GM19463 (cell line): ENCODE measurements around the gene ATXN7L1.
A peak's percentile ranks its signal among the peaks of the same experiment; 100 is the strongest.
"Not testable (repeated sequence)": the region's sequence is repeated elsewhere in the genome, so short reads cannot be mapped to it uniquely, and the experiment has no call there.

Experiments
- ATAC-seq: cut with Tn5 transposase; IDR thresholded peaks from one replicate; pipeline ENCODE4 v1.9.1; 2021; ENCODE audit warnings: mild to moderate bottlenecking, moderate library complexity; ENCODE audit not compliant: unreplicated experiment

The ATXN7L1 gene

DNA sequence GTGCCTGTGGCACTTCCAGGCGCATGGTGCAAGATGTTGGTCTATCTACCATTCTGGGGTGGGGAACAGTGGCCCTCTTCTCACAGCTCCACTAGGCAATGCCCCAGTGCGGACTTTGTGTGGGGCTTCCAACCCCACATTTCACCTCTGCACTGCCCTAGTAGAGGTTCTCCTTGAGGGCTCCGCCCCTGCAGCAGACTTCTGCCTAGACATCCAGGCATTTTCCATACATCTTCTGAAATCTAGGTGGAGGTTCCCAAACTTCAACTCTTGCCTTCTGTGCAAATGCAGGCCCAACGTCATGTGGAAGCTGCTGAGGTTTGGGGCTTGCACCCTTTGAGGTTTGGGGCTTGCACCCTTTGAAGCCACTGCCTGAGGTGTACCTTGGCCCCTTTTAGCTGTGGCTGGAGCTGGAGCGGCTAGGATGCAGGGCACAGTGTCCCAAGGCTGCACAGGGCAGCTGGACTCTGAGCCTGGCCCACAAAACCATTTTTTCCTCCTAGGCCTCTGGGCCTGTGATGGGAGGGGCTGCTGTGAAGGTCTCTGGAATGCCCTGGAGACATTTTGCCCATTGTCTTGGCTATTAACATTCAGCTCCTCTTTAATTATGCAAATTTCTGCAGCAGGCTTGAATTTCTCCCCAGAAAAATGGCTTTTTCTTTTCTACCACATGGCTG, 164.5 kb downstream of the ATXN7L1 start:
- no peak for ATAC-seq

DNA sequence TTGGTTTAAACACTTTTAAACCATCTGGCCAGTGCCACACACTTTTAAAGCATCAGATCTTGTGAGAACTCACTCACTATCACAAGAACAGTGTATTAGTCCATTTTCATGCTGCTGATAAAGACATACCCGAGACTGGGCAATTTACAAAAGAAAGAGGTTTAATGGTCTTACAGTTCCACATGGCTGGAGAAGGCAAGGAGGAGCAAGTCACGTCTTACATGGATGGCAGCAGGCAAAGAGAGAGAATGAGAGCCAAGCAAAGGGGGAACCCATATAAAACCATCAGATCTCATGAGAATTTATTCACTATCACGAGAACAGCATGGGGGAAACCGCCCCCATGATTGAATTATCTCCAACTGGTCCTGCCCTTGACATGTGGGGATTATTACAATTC, 165.7 kb downstream of the ATXN7L1 start:
- not testable (repeated sequence) for ATAC-seq

DNA sequence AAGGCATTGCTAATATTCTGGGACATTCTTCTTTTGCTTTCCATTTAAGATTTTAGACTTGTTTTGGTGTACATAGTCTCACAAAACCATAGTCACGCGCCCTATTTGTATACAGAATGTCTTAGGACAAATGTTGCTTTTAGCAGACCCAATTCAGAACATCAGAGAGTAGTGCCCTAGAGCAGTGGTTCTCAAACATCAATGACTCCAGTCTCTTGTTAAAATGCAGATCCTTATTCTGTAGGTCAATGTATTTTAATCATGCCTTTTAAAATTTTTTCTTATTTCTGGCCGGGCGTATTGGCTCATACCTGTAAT, 167.7 kb downstream of the ATXN7L1 start:
- no peak for ATAC-seq

DNA sequence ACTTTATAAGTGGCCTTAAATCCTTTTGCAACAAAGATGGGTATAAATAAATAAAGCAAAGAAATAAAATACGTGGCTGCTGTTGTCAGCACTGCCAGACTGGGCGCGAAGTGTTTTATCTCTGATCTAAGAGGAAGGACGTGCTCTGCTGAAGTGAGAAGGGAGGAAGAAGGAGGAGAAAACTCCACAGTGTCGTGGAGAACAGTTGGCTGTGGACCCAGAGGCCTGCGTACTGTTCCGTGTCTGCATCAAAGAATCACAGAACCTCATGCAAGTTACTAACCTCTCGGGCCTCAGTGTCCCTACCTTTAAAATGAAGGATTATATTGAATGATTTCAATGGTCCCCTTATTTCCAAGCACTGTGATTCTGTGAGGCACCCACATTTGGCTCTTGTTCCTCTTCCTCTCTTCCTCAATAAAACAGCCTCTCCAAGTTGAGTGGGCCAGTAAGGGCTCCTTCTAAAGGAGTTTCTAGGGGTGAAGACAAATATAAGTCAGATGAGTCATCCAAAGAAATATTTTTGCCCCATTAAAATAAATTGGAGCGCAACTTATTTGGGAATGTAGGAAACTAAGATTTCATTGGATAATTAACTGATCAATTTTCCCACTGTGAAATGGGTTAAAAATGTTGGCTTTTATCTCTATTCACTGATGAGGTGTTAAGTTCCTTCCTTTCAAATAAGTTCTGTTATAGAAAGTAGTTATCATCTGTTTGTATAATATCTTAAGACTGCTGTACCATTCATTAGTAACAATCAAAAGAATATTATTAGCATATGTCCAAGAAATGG, 168.2 kb downstream of the ATXN7L1 start:
- no peak for ATAC-seq

DNA sequence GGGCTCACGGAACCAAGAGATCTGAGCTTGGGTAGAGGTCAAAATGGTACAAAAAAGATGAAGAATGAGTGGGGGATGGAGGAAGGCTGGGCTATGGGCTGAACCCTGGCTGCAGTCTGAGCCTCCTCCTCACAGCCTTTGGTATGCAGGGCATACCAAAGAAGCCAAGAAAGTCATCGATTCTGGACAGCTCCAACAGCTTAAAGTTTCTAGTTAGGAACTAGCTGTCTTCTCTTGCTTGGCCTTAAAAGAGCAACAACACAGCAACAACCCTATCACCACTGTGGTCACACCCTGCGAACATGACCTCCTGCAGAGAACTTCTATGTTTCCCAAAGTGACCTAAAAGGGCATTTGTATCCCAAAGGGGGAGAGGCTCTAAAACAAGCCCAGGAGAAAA, 169.0 kb downstream of the ATXN7L1 start:
- ATAC-seq: no peak

DNA sequence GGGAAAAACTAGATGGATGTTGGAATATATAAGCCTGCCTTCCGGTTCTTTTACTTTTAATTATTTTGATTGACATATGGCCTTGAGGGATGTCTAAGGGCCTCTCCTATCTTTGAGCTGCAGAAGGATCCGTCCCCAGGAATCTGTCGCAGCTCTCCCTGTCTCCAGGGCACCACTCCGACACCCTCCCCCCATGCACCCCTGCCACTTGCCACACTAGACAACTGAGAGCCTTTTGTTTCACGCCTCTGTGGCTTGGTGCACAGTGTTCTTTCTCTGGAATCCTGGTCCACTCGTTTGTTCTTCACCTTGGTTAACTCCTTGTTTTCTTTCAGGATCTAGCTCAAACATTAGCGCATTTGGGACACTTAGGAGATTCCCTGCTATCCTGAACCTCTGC, 171.0 kb downstream of the ATXN7L1 start:
- no peak for ATAC-seq

DNA sequence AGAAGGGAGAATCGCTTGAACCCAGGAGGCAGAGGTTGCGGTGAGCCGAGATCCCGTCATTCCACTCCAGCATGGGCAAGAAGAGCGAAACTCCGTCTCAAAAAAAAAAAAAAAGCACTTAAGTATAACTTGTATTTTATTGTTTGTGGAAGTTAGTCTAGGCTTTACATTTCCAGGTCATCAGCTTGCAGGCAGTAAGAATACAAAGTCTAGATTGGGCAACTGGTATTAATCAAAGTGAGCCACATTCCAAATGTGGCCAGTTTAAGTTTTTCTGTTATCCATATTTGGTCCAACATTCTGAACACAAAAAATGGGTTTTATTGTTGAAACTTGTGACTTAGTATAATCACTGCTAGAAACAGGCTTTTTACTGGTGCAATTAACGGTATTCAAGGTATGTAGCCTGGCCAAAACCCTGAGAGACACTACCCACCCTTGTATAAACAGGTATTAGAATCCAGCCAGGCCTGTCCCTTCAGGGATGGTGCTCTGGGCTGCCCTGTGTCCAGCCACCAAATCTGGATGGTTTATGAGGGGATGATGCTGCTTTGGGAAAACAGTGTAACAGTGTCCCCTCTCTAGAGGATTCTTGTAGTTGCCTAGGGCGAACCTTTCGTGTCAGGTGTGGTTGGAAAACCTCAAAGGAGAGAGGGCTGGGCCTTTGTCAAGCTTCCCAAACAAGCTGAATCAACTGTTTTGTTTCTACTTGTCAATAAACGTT, 173.0 kb downstream of the ATXN7L1 start:
- no peak for ATAC-seq

DNA sequence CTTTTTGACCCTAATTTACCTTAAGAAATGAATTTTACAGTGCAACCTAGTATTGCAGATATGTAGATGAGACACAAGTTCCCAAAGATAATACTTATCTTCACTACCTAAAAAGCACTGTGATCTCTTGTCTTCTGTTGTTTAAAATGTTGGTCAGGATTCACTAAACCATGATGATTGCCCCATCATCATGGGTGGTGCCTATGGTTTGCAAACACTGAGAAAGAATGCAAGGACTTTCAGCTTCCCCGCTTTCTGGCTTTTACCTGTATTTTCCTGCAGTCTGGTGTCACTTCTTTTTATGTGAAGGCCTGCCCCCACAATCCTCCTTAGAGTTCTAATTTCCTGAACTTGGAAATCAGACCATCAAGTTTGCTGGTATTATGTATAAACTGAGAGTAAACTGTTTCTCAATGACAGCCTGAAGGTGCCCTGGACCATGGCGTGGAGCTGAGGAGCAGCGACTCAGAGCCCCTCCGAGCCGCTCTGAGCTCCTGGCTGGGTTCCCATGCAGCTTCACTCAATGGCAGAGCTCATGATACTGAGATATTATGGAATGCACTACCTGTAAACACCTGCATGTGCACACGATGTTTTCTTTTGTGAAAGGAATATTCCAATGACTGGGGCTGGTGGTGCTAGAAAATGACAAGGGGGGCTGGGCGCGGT, 176.7 kb downstream of the ATXN7L1 start:
- ATAC-seq: no peak

DNA sequence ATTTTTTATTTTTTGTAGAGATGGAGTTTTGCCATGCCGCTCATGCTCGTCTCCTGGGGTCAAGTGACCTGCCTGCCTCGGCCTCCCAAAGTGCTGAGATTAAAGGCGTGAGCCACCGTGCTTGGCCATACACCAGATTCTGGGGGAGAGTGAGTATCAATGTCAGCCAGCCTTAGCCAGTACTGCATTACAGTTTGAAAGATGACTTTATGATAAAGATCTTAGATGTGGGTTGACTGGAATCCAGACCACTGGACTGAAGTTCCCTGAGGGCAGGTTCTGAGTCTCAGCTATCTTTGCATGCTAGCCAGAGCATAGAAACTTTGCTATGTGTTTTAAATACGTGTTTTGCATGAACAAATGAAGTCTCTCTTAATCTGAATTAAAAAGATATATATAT, 177.9 kb downstream of the ATXN7L1 start:
- ATAC-seq: no peak

DNA sequence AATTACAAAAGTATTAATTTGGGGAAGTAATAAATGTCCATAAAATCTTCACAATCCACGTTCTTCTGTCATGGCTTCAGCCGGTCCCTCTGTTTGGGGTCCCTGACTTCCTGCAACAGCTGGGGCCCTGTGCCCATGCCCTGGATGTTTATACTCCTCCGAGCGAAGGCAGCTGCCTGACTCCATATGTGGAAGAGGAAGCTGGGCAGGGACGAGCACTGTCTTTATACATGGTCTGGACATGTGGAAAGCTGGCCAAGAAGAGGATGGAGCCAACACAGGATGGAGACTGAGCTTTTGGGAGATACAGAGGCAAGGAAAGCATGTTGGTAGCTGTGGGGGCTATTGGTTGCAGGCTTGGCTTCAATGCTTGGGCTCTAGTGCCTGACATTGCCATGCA, 178.6 kb downstream of the ATXN7L1 start:
- no peak for ATAC-seq

DNA sequence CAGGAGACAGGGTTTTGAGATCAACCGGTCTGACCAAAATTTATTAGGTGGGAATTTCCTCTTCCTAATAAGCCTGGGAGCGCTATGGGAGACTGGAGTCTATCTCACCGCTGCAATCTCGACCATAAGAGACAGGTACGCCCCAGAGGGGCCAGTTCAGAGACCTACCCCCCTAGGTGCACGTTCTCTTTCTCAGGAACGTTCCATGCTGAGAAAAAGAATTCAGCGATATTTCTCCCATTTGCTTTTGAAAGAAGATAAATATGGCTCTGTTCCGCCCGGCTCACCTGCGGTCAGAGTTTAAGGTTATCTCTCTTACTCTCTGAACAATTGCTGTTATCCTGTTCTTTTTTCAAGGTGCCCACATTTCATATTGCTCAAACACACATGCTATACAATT, 179.2 kb downstream of the ATXN7L1 start:
- not testable (repeated sequence) for ATAC-seq

DNA sequence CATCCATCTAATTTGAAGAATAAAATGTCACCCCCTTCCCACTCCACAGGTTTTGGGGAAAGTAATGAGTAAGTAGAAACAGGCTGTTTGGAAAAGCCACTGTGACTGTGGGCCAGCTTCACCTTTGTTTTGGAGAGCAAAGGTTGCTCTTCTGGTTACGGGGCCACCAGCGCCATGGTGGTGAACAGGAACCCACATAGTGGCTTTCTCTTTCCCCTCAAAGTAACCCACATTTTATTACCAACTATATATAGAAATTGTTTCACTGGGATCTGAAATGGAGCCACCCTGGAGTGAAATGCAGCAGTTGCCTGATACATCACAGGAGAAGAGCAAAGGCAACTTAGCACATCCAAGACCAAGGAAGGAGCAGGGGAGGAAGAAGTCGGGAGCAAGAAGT, 182.8 kb downstream of the ATXN7L1 start:
- ATAC-seq: no peak

DNA sequence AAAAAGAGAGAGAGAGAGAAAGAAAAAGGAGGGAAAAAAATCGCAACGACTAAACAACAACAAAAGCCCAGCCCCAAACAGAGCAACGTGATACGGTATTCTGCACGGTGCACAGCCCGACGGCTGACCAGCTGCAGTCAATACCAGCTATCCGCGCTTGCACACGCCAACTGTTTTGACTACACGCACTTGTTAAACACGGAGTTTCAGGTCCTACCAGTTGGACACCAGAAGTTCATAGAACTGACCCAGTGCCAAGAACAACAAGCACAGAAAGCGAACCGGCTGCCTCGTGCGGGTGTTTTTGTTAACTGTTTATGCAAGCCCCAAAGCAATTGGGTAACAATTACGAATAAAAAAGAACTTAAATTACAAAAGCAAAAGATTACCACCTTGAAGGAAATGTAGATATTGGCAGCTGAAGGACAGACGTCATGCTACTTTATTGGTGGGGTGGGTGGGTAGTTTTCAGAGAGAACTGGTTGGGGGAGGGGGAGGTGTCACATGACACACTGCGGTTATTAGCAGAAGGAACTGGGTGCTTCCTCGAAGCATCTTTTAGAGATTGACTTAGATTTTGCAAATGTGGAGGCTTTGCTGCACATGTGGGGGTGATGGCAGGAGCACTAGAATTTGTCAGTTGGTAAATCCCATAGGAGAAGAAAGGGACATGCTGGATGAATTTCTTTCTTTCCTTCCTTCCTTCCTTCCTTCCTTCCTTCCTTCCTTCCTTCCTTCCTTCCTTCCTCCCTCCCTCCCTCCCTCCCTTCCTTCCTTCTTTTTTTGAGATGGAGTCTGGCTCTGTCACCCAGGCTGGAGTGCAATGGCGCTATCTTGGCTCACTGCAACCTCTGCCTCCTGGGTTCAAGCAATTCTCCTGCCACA, 184.5 kb downstream of the ATXN7L1 start:
- peak; percentile 57 for ATAC-seq

DNA sequence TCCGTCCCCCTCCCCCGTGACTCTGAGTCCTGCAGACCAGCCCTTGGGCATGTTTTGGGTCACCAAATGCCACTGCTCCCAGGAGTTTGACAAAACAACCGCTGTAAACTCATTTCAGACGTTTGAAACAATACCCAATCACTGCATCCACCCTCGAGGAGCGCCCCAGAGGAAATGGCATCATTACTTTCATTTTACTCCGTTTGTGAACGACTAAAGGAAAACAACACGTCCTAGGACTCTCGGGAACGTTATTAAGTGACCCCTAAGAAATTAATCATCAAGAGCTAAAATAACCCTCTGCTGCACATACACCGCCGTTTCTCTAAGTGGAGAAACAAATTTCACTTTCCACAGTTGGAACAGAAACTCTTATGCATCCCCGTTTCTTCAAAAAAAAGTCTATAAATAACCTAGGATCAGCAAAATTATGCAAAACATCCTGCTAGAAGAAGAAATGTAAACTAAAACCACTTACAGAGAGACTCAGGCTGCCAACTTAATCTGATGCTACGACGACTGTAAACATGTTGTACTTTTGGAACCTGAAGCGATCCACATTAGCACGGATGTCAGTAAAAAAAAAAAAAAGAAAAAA, 185.2 kb downstream of the ATXN7L1 start:
- peak; percentile 35 for ATAC-seq

DNA sequence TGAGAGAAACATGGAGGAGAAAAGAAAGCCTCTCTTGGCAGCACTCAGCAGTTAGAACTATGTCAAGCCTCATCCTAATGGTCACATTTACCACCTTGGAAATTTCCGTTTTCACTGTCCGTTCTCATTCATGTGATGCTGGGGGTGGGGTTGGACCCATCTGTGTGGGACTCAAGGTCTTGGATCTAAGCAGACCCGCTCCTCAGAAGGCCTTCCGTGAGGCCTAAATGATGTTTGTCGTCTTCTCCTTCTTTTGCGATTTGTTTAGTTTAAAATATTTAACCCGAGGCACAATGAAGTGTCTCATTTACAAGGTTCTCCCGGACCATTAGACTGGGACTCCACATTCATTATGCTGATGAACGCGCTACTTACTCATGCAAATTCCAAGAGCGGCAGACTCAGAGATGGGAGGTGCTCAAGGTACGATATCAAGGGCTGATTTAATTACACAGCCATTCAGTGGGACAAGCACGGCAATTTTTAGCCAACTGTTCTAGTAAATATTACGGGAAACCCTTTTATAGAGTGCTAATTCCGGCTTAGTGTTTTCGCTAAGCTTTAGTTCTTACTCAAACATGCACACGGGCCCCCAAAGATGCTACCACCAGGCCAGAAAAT, 186.0 kb downstream of the ATXN7L1 start:
- no peak for ATAC-seq

DNA sequence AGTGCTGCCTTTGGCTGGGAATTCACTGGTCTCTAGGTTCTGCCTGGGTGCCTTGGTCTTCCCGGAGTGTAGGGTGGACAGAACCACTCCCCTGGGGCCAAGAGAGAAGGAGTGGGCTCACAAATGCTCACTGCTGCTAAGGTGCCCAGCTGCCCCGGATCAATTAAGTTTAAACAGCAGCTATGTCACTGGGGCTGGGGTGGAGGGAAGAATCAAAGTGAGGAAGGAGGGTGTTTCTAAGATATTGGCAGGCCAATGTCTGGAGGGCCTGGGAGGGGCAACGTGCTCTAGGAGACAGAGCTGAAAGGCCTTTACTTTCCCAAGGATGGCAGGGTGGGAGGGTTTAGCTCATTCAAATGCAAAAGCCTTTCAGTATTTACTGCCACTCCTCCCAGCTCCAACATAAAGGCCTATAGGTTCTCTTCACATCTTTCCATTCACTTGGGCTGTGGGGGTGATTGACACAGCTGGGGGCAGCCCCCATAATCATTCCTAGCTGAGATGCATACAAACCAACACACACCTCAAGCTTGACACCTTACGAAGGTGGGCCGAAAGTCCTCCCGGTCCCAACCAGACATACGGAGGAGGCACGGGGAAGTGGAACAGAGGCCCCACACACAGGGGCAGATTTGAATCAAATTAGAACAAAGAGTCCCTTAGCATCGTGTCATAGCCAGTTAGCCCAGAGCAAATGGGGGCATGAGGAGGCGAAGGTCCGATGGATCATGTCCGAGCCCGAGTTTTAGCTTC, 187.2 kb downstream of the ATXN7L1 start:
- no peak for ATAC-seq

DNA sequence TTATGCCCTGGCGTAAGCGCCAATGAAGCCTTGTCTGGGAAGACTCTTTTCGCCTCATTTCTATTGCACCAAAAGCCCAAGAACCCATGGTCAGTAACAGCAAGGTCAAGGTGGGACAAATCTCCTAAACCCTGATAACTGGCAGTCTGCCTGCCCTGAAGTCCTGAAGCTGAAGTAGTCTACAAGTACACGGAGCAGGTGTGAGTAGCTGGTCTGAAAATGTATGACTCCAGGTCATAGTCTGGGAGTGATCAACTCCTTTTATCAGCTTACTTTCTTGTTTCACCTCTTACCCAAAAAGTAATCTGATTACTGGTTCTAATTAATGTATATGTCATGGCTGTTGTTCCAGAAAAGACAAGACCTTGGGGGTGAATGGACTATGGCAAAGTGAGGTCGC, 187.8 kb downstream of the ATXN7L1 start:
- no peak for ATAC-seq

DNA sequence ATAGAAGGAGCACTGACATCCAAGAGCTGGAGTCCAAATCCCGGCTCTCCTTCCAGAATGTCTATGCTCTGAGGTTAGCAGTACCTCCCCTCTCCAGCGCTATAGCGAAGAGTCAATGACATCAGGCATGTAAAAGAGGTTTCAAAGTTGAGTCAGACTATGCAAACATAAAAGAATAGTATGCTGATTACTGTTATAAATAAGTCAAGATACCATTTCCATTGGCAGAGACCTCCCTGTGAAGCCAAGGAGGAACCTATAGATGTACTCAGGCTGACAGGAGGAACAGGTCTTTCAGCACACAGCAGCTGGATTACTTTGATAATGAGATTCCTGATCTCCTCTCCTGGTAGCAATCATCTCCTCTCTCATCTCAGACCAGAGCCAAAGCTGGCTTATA, 191.2 kb downstream of the ATXN7L1 start:
- no peak for ATAC-seq
